ENCODE results near the gene BRAT1.
"Not testable (repeated sequence)": the region's sequence is repeated elsewhere in the genome, so short reads cannot be mapped to it uniquely, and the experiment has no call there.

BRAT1 gene

DNA sequence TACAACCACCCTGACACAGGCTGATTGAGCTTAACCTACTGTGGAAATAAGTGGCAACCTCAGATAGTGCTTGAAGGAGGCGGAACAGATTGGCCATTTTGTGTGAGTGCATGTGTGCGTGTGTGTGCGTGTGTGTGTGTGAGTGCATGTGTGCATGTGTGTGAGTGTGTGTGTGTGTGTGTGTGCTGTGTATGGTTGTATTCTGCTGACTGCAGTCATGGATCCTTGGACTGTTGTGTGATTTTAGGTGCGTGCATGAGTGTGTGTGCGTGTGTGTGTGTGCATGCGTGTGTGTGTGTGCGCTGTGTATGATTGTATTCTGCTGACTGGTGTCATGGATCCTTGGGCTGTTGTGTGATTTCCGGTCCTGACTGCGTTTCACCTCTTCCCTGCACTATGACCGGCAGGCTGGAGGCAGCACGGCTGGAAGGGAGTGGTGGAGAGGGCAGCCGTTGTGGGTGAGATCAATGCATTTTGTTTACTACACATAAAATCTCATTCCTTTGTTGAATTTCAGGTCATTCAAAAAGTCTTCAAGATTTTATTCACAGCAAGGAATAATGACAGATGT, 9.7 kb upstream of the BRAT1 start:
- in situ Hi-C loops (cut with MboI; ENCODE audit: low sequenced_read_pairs), result no loop called here

DNA sequence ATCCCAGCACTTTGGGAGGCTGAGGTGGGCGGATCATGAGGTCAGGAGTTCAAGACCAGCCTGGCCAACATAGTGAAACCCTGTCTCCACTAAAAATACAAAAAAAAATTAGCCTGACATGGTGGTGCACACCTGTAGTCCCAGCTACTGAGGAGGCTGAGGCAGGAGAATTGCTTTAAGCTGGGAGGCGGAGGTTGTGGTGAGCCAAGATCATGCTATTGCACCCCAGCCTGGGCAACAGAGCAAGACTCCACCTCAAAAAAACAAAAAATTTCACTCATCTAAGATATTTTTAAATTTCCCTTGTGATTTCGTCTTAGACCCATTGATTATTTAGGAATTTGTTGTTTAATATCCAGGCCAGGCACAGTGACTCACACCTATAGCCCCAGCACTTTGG, 8.6 kb upstream of the BRAT1 start:
- in situ Hi-C loops (cut with MboI; ENCODE audit: low sequenced_read_pairs), result not testable (repeated sequence)

DNA sequence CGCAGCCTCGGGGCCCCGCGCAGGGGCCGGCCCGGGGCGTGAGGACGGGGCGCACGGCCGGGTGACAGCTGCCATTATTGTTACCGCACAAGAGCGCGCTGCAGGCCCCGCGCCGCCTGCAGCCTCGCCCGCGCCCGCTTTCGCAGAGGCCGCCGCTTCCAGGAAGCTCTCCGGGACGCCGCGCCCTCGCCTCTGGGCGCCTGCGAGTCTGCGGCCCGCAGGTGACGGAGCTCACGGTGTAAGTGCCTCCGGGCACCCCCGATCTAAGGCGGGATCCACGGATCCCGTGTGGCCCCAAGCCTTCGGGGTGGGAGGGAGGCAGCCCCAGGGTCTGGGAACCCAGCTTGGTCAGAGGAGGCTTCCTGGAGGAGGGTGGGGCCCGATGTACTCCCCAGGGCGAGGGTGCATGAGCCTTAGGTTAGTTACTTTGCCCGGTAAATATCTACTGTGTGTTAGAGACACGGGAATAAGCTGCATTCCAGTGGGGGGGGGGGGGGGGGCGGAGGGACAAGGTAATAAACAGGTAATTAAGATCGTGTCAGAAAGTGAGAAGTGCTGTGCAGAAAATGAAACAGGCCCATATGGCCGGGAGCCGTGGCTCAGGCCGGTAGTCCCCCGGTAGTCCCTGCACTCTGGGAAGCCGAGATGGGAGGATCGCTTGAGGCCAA, 4.1 kb upstream of the BRAT1 start:
- in situ Hi-C loops (cut with MboI; ENCODE audit: low sequenced_read_pairs), result no loop called here

DNA sequence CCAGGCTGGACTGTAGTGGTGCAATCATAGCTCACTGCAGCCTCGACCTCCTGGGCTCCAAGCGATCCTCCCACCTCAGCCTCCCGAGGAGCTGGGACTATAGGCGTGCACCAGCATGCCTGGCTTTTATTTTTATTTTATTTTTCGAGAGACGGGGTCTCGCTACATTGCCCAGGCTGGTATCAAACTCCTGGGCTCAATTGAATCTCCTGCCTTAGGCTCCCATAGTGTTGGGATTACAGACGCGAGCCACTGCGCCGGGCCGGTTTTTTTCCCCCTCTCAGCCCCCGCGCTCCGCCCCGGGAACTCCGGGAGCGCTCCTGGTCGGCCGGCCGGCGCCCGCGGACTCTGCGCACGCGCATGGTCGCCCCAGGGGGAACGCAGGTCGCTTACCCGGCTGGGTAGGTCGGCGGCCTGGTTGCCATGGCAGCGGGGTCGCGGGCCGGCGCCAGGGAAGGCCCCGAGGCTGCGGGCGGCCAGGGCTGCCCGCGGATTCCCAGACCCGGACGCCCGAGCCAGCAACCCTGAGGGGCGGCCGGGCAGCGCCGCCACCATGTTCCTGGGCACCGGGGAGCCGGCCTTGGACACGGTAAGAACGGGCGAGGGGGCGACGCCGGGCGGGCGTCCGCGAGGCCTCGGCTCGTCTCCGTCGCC, 3.4 kb upstream of the BRAT1 start, which contains the start of gene IQCE:
TSS of gene IQCE (plus strand) at position 351 of the 654 bp plus-strand sequence. CDS start at position 554, 203 bp downstream.
- in situ Hi-C loops (cut with MboI; ENCODE audit: low sequenced_read_pairs), result no loop called here

DNA sequence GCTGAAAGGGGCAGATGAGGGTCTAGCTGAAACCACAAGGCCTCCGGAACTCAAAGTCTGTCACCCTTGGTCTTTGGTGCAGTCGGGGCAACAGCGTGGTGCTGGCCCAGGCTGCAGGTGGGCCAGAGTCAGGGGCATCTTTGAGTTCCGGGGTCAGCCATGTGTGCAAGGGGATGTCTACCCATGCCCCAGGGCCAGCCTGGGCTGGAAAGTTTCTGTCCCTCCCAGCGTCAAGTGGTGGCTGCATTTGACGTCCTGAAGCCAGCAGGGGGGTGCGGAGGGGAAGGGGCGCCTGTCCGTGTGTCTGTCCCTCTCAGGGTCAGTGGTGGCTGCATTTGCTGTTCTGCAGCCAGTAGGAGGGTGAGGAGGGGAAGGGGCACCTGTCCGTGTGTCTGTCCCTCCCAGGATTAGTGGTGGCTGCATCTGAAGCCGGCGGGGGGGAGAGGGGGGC, 638 bp downstream of the BRAT1 start:
- in situ Hi-C loops (cut with MboI; ENCODE audit: low sequenced_read_pairs), result no loop called here

DNA sequence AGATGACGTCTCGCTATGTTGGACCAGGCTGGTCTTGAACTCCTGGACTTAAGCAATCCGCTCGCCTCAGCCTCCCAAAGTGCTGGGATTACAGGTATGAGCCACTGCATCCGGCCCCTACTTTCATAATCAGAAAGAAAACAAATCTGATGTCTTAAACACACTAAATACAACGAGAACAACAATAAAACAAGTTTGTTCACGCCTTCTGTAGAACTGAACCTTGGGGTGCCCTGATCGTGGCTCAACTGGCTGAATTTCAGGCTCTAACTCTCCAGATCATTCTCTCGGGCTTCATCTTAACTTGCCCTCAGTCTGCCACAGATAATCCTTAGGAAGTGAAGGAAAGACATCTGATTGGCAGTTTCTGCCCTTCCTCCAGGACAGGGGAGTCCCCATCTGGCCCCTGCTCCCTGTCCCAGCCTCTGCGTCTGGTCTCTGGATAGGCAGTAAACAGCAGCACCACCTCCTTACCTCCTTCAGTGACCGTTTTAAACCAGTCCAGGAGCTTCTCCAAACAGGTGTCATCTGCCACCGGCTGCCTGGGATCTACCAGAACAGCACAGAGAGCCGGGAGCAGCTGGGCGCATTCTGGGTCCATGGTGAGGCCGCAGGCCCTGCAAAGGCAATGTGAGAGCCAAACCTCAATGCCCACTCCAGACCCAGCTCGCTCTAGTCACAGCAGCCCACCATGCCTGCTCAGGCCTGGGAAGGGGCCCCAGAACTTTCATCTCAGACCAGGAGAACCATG, 1.3 kb downstream of the BRAT1 start:
- in situ Hi-C loops (cut with MboI; ENCODE audit: low sequenced_read_pairs), result no loop called here

DNA sequence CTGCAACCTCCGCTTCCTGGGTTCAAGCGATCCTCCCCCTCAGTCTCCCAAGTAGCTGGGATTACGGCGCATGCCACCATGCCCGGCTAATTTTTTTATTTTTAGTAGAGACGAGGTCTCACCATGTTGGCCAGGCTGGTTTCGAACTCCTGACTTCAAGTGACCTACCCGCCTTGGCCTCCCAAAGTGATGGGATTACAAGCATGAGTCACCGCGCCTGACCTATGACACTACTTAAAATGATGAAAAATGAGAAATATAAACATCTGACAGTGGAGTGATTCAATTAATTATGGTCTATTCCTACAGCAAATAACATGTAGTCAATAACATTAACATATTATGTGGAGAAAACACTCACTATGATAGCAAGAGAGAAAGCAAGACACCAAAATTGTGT, 2.2 kb downstream of the BRAT1 start:
- in situ Hi-C loops (cut with MboI; ENCODE audit: low sequenced_read_pairs), result no loop called here

DNA sequence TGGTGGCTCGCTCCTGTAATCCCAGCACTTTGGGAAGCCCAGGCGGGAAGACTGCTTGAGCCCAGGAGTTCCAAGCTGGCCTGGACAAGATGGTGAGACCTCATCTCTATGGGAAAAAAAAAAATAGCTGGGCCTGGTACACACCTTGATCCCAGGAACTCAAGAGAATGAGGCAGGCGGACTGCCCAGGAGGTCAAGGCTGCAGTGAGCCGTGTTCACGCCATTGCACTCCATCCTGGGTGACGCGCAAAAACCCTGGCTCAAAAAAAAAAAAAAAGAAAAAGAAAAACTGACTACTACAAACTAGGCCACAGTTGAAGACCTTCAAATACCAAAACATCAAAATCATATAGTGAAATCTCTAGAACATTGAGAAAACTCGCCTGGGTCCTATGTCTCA, 3.9 kb downstream of the BRAT1 start:
- in situ Hi-C loops (cut with MboI; ENCODE audit: low sequenced_read_pairs), result no loop called here

DNA sequence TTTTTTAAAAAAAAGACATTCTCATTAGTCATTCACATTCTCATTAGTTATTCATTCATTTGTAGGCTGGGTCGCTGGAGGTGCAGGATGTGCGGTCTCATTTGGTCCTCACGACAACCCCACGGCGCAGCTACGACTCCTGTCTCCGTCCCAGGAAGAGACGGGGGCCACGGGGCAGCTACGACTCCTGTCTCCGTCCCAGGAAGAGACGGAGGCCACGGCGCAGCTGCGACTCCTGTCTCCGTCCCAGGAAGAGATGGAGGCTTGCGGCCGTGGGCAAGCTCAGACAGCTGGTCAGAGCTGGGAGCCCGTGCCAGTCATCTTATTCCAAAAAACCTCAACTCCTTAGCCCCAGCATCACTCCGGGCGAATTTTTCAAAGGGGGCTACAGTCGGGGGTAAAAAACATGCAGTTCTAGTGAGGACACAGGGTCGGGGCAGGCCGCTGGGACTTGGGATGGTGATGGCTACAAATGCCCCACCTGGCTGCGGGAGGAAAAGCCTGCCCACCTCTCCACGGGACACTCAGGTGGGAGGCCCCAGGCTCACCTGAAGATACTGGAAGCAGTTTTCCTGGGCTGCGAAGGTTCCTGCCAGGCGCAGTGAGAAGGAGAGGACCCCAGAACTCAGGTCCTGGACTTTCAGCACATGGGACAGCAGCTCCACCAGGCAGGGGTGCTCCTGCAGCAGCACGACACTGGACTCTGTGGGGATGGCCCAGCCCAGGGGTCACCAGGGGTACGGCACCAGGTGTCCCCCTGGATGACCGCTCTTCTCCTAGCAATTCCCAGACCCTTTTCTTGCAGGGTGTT, 8.3 kb downstream of the BRAT1 start:
- in situ Hi-C loops (cut with MboI; ENCODE audit: low sequenced_read_pairs), result no loop called here

DNA sequence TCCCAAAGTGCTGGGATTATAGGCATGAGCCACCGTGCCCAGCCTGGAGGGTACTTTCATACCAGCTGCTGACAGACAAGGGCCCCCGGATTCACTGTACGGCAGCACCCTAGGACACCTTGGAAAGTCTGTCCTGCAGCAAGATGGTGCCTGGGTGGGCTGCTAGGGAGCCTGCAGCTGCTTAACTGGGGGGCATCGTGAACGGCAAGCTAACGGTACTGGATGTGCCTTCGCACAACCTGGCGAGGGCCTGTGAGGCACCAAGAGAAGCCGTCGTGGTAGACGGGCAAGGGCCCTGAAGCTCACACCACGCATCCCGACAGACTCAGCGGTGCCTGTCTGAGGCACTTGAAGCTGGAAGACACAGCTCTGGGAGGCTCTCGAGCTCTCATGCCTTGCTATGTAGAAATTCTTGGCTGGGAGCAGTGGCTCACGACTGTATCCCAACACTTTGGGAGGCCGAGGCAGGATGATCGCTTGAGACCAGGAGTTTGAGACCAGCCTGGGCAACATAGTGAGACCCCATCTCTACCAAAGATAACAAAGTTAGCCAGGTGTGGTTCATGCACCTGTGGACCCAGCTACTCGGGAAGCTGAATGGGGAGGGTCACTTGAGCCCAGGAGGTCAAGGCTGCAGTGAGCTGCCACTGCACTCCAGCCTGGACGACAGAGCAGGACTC, 9.4 kb downstream of the BRAT1 start:
- in situ Hi-C loops (cut with MboI; ENCODE audit: low sequenced_read_pairs), result no loop called here

DNA sequence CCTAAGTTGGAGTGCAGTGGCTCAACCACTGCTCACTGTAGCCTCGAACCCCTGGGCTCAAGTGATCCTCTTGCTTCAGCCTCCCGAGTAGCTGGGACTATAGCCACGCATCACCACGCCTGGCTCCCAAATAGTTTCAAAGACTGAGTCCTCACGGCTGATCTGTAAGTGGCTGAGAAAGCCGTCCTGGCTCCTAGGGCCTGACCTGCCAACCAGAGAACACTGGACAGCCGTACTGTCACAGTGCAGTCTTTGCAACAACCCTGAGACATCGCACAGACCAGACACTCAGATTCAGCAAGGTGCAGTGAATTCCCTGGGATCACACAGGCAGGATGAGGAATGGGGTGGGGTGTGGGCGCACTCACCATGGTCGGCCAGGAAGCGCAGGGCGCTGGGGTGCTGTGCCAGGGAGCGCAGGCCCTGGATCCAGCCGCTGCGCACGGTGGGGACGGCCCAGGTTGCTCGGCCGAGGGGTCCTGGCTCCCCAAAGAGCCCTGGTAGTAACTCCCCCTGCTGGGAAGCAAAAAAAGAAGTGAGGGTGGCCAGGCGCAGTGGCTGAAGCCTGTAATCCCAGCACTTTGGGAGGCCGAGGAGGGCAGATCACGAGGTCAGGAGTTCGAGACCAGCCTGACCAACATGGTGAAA, 10.7 kb downstream of the BRAT1 start:
- in situ Hi-C loops (cut with MboI; ENCODE audit: low sequenced_read_pairs), result no loop called here

DNA sequence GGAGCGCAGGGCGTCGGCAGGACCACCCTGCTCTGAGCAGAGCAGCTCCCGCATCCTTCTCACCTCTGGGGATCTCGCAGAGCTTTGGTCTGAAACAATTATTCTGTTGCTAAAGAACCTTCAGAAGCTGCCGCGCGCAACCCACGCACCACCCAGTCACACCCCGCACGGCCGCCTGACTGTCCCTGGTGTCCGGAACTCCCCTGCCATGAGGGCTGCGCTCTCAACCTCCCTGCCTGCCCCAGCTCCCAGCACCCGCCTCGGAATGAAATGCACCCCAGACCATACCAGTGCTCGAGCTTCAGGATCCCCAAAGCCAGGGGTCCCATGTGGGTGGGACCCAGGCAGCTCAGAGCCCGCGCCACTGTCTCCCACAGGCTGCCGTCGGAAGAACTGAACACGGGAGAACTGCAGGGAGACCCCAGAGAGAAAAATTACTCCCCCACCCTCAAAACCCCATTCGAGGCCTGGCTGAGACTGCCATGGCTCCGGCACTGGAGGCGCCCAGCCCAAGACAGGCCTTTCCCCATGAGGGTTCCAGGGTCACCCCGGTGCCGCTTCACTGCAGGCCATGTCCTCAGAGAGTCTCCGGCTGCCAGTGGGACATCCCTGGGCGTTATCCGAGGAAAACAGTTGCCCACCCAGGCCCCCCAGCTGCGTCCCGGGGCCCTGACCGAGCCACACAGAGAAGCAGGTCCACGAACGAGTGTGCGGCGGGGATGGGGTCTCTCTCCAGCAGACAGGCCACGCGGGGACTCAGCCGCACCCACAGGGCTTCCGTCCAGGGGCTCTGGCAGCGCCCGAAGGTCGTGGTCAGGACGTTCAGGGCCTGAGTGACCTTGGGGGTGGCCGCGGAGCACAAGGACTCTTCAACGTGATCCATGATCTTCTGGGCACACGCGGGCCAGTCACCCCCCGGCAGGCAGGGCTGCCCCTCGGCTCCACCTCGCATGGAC, 12.1 kb downstream of the BRAT1 start:
- in situ Hi-C loops (cut with MboI; ENCODE audit: low sequenced_read_pairs), result no loop called here

DNA sequence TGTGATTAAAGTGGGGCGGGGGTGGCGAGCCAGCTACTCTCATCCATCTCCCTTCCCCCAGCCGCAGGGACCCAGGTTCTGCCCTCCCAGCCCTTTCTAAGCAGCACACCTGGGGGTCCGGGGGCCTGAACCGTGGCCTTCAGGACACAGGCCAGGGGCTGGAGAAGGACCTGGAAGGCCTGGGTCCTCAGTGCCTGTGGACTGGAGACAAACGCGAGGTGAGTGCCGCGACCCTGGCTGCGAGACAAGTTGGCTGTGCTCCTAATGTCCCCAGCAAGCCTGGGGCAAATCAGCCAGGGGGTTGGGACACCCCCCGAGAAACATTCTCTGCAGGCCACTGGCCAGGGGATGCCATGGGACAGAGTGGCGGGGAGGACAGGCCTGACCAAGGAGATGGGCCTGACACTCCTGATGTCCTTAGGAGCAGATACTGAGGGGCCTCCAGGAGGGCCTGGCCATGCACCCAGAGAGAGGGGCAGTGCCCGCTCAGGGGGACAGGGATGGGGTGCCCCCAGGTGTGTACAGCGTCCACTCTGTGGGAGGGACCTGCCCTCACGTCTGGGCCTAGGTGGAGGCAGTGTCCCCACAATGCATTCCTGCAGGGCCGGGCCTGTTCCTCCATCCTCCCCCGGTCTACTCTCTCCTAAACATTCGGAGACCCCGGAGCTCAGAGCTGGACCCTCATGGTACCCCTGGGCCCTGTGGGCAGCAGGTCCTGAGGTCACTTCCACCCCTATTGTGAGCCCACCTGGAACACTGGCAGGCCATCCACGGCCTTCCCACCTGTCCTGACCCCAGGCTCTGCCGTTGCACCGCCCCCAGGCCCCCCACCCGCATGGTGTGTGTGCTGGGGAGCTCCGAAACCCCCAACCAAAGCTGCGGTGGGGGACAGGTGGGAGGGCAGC, 13.1 kb downstream of the BRAT1 start:
- in situ Hi-C loops (cut with MboI; ENCODE audit: low sequenced_read_pairs), result no loop called here

DNA sequence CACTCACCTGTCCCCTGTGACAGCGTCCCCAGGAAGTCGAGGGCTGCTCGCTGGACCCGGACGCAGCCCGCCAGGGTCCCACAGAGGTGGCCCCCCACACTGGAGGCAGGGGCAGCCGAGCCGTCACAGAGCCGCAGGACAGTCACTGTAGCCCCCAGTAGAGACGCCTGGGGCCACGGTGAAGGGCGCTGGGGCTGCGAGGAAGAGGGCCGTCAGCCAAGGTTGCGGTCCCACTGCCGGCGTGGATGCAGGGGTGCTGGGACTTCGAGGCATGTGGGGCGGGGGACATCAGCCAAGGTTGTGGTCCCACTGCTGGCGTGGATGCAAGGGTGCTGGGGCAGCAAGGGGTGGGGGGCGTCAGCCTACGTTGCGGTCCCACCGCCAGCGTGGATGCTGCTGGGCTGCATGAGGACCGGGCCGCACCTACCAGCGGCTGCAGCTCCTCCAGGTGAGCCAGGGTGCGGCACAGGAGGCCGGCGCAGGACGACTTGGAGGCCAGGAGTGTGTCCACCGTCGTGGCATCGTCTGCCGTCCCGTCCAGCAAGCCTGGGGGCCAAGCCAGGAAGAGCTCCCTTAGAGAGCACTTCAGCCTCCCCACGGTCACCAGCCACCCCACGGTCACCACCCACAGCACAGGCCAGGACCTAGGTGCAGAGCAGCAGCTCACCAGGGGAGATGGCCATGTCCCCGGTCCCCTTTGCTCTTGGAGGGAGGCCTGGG, 13.9 kb downstream of the BRAT1 start:
- in situ Hi-C loops (cut with MboI; ENCODE audit: low sequenced_read_pairs), result no loop called here

DNA sequence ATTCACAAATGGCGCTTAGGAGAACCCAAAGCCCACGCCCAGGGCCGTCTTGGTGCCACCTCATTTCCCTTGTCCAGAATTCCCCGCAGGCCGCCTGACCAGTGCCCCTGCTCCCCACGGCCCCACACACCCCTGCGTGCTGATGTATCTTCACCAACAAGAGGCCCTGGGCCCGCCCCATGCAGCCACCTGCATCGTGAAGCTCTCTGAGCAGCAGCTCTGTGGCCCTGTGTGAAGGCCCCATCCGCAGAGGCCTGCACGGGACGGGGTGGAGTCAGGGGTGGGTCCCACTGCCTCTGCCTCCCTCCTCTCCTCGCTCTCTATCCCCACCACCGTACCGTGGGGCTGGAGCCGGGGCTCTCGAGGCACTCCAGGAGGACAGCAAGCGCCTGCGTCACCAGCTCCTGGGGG, 14.7 kb downstream of the BRAT1 start:
- in situ Hi-C loops (cut with MboI; ENCODE audit: low sequenced_read_pairs), result no loop called here

DNA sequence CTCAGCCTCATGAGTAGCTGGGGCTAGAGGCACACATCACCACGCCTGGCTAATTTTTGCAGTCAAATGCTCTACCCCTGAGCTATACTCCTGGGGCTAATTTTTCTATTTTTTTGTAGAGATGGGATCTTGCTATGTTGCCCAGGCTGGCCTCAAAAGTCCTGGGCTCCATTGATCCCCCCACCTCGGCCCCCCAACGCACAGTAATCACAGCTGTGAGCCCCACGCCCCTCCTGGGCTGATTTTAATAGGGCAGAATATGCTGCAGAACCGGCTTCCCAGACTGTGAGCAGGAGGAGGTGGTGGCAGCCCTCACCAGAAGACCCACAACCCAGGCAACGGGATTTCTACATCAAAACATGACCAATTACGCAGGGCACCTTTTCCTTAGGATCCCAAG, 15.2 kb downstream of the BRAT1 start:
- in situ Hi-C loops (cut with MboI; ENCODE audit: low sequenced_read_pairs), result no loop called here

All from HL-60/S4 (cell line).